Dedifferentiated amniotic fluid mesenchymal stem cell (primary cell): ENCODE results near the gene APCDD1.
"Not testable (repeated sequence)": the region's sequence is repeated elsewhere in the genome, so short reads cannot be mapped to it uniquely, and the experiment has no call there.

ENCODE experiments used
- DNase-seq: peaks from one replicate; pipeline ENCODE4 v3.0.0-alpha.2; 2016; ENCODE audit errors: extremely low spot score

APCDD1 gene

GRCh38 chr18:10463096-10463495, 8.7 kb downstream of the APCDD1 start:
- no peak for DNase-seq

- DNase-seq = no peak
Observed at GRCh38 chr18:10463741-10464140, 9.3 kb downstream of the APCDD1 start.

- not testable (repeated sequence) for DNase-seq
Observed at GRCh38 chr18:10464161-10464648, 9.8 kb downstream of the APCDD1 start.

- no peak for DNase-seq
Observed at GRCh38 chr18:10465174-10465939, 10.9 kb downstream of the APCDD1 start.

GRCh38 chr18:10470429-10470828, 16.0 kb downstream of the APCDD1 start:
- DNase-seq = no peak

GRCh38 chr18:10471574-10471973, 17.1 kb downstream of the APCDD1 start:
- no peak for DNase-seq

GRCh38 chr18:10473132-10473531, 18.7 kb downstream of the APCDD1 start:
- no peak for DNase-seq

- DNase-seq = no peak
Observed at GRCh38 chr18:10474309-10474708, 19.9 kb downstream of the APCDD1 start.

GRCh38 chr18:10475276-10475653, 20.8 kb downstream of the APCDD1 start:
- DNase-seq = no peak

- DNase-seq = no peak
Observed at GRCh38 chr18:10475654-10476291, 21.3 kb downstream of the APCDD1 start.

GRCh38 chr18:10476338-10476791, 21.9 kb downstream of the APCDD1 start:
- no peak for DNase-seq

GRCh38 chr18:10477121-10477862, 22.9 kb downstream of the APCDD1 start:
- no peak for DNase-seq

- DNase-seq = no peak
Observed at GRCh38 chr18:10477863-10478260, 23.4 kb downstream of the APCDD1 start.

- no peak for DNase-seq
Observed at GRCh38 chr18:10481831-10482230, 27.4 kb downstream of the APCDD1 start.

- DNase-seq = no peak
Observed at GRCh38 chr18:10482363-10482984, 28.0 kb downstream of the APCDD1 start.

- no peak for DNase-seq
Observed at GRCh38 chr18:10482985-10483949, 28.8 kb downstream of the APCDD1 start.

- no peak for DNase-seq
Observed at GRCh38 chr18:10485475-10485874, 31.0 kb downstream of the APCDD1 start.

GRCh38 chr18:10486362-10486761, 31.9 kb downstream of the APCDD1 start:
- DNase-seq = no peak

GRCh38 chr18:10487154-10487553, 32.7 kb downstream of the APCDD1 start:
- DNase-seq = no peak

GRCh38 chr18:10488017-10488416, 33.6 kb downstream of the APCDD1 start:
- no peak for DNase-seq
